CD4-positive, alpha-beta T cell treated with Interleukin-1 beta for 1 hour (primary cell): Measurements from ENCODE around the gene EML1.
"Not testable (repeated sequence)": the region's sequence is repeated elsewhere in the genome, so short reads cannot be mapped to it uniquely, and the experiment has no call there.

ENCODE experiments used
- DNase-seq, 2 donors: peaks; one replicate each; pipeline ENCODE4 v3.0.0-alpha.2; 2020 to 2022

Gene EML1

DNA sequence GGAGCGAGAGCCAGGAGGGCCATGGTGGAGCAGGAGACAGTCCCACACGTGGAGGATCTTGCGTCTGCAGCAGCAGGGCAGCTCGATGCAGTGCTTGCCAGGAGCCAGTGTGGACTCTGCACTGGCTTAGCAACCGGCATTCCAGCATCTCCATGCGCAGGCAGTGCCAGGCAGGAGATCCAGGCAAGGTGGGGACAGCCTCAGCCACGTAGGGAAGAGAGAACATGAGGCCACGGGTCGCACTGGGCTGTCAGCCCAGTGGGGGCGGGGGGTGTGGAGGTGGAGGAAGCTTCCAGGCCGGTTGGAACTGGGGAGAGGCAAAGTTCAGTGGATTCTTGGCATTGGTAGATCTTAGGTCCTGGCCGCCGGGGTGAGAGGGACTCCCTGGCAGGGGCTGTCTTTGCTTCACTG is 151.0 kb downstream of the EML1 start:
- DNase-seq, result no peak

DNA sequence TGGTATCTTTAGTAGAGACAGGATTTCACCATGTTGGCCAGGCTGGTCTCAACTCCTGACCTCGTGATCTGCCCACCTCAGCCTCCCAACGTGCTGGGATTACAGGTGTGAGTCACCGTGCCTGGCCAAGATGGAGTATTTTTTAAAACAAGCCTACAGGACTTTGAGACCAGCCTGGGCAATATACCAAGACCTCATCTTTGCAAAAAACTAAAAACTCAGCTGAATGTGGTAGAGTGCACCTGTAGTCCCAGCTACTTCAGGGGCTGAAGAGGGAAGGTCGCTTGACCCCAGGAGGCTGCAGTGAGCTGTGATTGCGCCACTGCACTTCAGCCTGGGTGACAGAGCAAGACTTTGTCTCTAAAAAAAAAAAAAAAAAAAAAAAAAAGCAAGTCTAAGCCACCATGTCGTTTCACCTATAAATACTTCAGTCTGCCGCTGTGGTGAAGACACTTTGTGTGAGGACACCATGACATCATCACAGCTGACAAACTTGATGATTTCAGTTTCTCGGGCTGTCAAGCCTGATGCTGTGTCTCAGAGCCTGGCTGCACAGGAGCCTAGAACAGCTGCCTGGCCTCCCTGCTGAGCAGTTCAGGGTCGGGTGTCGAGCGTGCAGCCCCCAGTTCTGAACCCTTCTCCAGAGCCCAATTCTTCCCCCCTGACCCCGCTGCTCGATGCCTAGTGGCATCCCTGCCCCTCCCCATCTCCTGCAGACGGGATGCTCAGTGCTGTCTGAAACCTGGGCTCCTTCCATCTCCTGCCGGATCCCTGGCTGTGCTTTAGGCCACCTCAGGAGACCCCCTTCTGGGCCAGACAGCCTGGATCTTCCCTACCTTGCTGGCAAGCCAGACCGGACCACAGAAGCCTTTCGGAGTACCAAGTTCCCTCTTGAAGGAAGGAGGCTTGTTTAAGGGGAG is 152.8 kb downstream of the EML1 start:
- no peak for DNase-seq

DNA sequence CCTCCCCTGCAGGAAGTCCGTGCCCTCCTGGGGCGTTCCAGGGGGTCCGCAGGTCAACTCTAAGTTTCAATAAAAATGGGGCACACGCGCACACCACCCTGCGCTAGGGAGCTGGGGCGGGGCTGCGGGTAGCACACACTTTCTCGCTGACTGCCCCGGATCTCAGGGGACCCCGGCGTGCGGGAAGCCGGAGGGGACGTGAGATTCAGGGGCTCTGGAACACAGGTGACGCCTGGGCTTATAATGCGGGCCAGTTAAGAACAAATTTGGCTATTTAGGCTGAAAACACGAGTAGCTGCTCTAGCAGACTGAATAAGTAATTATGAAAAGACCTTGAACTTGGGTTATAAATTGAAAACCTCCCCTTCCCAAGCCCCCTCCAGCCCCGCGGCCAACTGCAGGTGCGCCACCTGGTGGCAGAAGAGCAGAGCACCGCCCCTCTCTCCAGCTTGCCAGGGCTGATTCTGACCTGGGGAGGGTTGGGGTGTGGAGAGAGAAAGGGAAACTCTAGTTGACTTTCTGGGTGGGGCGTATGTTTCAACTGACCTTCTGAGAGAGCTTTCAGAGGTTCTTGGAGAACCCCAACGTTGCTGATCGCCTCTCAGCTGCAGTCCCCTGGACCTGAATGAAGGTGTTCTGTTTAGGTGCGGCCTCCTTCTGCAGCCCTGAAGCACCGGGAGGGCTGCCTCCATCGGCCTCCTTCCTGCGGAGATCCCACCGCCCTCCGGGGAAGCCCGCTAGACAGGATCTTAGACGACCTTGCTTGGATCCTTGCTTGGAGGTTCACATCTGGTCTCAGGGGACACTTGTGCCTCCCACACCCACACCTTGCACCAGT is 153.7 kb downstream of the EML1 start:
- peak; percentile 32 to 54 for DNase-seq

DNA sequence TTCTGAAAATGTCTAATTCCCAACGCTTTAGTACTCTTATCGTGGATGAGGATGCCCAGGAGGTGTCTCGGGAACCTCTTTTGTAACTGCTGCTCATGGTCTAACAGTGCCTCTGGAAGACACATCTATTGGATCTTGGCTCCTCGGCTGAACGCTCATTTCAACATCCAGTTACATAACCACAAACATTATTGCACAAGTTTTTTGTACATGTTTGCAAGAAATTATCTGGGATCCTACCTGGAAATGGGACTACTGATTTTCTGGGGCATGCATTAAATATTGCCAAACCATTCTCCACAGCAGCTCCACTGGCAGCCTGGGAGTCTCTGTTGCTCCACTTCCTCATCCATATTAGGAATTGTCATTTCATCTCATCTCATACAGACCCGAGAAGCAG is 154.5 kb downstream of the EML1 start:
- no peak for DNase-seq

DNA sequence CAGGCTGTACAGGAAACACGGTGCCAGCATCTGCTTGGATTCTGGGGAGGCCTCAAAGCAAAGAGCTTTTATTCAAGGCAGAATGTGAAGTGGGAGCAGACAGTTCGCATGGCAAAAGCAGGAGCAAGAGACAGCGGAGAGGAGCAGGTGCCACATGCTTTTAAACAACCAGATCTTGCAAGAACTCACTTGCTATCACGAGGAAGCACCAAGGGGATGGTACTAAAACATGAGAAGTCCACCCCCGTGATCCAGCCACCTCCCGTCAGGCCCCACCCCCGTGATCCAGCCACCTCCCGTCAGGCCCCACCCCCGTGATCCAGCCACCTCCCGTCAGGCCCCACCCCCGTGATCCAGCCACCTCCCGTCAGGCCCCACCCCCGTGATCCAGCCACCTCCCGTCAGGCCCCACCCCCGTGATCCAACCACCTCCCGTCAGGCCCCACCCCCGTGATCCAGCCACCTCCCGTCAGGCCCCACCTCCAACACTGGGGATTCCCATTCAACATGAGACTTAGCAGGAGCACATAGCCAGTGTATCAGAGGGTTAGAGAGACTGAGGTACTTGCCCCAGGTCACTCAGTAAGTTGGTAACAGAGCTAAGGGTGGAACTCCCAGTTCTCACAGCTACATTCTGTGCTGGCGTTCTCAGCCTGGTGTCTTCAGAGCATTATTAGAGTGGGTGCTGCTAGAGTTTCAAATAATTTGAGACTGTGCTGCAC is 156.0 kb downstream of the EML1 start:
- not testable (repeated sequence) for DNase-seq

DNA sequence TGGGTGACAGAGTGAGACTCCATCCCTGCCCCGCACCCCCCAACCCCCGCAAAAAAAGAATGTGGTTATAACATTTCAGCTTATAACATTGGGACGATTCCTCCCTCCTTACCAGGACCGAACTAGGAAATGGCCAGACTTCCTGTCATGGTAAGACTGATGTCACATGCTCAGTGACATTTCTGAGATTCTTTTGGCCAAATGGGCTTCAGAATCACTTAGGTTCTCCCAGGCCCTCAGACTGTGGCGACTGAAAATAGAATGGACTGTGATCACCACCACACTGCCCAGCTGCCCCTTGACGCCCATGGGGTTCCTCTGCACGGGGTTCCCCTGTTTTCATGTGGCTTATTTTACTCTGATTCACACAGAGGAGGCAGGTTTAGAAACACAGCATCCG is 157.0 kb downstream of the EML1 start:
- DNase-seq, result no peak

DNA sequence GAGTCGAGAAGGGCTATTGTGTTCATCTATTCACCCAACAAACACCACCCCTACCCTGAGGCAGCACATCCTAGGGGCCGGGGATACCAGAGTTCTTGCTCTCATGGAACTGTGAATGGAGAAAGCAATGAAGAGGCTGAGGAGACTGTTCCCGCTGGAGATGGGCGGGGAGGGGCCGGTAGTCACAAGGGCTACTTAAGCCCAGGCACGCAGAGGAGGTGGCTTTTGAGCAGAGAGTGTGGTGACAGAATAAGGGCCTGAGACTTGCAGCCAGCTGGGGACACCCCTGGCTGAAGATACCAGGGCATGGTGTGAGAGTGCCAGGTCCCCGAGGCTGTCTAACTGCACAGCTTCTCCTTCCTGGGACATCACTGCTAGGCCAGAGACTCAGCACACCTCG is 157.9 kb downstream of the EML1 start:
- no peak for DNase-seq

DNA sequence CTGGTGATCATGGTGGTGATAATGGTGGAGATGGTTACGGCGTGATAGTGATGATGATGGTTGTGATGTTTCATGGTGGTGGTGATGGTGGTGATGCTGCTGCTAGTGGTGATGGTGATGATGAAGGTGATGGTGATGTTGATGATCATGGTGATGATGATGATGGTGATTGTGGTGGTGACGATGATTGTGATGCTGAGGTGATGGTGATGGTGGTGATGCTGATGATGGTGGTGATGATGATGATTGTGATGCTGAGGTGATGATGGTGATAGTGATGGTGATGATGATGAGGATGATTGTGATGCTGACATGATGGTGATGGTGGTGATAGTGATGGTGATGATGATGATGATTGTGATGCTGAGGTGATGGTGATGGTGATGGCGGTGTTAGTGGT is 158.8 kb downstream of the EML1 start:
- no peak for DNase-seq

DNA sequence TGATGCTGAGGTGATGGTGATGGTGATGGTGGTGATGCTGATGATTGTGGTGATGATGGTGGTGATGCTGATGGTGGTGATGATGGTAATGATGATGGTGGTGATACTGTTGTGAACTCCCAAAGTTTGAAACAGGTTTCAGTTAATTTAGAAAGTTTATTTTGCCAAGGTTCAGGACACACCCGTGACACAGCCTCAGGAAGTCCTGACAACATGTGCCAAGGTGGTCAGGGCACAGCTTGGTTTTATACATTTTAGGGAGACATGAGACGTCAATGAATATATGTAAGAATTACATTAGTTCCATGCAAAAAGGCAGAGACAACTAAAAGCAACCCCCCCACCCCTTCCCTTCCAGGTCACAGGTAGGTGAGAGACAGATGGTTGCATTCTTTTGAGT is 159.2 kb downstream of the EML1 start:
- no peak for DNase-seq

DNA sequence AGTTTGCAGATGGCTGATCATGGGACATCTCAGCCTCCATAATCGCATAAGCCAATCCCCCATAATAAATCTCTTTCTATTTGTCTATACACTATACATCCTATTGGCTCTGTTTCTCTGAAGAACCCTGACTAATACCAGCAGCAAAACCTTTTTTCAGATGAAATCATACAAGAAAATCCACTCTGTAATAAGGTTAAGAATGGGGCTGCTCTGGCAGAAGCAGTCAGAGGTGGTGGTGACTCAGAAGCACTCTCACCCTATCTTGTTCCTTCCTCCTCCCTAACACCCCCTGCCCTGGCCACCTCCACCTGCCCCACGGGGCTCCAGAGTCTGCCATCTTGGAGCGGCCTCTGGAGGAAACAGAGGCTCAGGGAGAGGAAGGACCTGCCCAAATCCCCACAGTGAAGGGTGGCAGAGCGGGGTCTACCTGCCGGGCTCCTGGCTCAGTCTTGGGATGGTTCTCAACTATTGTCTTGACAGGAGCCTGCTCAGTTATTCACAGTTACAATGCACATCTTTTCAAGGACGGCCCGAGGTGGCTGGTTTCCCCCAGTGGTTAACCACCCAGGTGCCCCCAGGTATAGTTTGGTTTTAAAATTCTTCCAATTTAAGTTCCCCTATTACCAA is 162.7 kb downstream of the EML1 start:
- DNase-seq, result no peak

DNA sequence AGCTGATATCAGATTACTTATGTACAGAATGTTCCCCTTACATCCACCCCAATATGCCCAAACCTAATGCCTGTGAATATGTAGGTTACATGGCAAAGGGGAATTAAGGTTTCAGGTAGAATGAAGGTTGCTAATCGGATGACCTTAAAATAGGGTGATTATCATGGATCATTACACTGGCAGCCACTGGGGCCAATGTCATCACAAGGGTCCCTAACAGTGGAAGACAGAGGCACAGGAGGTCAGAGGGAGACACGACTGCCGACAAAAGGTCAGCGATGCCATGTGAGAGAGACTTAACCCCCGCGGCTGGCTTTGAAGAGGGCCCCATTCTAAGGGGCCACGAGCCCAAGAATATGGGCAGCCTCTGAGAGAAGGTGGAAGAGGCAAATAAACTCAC is 165.2 kb downstream of the EML1 start:
- no peak for DNase-seq

DNA sequence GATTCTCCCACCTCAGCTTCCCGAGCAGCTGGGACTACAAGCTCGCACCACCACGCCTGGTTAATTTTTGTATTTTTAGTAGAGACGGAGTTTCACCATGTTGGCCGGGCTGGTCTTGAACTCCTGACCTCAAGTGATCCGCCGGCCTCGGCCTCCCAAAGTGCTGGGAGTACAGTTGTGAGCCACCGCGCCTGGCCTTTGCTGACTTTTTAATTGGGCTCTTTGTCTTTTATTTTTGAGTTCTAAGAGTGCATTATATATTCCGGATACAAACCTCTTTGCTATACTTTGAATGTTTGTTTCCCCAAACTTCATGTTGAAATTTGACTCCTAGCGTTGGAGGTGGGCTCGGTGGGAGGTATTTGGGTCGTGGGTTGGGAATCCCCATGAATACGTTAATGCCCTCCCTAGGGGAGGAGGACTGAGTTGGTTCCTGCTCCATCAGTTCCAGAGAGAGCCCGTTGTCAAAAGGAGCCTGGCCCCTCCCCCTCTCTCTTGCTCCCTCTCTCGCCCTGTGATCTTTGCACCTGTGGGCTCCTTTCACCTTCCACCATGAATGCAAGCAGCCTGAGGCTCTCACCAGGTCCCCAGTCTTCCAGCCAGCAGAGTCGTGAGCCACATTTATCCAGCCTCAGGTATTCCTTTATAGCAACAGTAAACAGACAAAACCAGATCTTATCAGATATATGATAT is 168.8 kb downstream of the EML1 start:
- DNase-seq, result no peak

DNA sequence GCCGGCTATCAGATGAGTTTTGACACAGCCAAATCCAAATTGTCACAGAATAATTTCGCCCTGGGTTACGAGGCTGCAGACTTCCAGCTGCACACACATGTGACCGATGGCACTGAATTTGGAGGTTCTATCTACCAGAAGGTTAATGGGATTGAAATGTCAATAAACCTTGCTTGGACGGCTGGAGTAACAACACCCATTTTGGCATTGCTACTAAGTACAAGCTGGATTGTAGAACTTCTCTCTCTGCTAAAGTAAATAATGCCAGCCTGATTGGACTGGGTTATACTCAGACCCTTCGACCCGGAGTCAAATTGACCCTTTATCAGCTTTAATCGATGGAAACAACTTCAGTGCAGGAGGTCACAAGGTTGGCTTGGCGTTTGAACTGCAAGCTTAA is 171.8 kb downstream of the EML1 start:
- no peak for DNase-seq

DNA sequence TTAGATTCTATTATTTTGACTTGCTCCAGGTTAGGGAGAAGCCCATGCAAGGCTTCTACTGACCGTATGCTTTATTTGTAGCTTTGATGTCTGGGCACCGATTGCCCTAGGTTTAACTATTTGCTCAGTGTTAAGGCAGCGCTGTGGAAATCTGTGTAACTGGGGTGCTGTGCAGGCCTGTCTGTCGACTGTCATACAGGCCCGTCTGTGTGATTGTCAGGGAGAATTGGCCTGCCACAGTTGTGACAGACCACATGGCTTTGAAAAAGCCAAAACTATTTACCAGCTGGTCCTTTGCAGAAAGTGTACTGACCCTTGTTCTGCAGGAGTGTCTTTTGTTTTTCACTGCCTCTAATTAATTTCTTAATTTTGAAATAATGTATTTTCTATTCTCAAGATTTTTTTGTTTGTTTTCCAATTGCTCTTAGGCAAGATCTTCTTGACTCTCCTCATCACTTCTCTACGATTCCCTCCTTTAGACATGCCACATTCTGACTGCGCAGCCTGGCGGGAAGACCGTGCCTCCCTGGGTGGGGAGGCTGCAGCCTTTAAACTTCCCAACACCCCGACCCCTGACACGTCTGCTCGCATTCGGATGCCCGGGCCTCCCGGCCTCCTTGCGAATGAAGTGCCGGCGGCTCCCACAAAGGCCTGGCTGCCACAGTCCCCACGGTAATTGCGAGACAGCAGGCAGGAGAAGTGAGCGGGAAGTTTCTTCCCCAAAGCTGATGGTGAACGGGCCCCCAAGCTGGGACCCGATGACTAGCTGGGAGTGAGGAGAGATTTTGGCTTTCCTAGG is 173.0 kb downstream of the EML1 start:
- DNase-seq, result no peak

DNA sequence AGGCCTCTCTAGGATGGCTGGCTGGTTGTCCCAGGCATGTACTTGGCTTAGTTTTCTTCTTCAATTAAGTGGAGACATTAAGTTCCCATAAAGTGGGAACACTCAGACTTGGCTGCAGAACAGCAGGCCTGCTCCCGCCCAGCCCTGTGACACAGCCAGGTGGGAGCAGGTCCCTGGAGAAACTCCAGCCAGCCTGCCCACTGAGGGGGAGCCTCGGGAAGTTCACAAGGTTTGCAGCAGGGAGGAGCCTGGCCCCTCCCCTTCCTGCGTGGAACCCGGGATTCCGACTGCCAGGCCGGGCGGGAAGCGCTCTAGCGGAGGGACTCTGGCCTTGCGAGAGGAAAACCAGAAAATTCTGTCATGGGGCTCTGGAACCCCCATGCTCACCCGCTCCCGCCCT is 173.7 kb downstream of the EML1 start:
- DNase-seq, result no peak

DNA sequence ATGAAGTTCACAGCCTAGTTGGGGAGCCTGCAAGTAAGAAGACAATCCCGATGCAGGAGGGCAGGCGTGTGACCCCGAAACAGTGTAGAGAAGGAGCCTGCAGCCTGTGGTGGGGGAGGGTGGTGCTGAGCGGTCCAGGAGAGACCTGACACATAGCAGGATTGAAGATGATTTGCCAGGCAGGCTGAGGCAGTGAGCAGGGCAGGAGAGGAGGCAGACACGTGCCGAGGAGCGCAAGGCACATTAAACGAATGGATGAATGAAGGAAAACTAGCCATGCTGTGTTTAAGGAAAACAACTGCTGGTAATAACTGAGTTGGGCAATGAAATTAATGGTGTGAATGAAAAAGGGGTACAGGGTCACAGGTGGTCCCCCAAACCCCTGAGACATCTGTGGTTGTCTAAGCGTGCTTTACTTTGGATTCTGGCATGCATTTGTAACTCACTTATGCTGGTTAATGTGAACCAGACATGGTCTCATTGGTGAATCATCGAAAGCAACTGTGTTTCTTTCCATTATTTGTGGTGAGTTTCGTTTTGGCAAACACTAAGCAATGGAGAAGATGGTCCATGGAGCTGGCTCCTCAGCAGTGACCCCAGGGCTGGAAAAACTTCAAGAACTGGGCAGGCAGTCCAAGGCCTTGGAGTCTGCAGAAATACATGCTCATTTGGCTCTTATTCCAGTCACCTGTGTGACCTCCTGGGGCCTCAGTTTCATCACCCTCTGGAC is 175.1 kb downstream of the EML1 start:
- no peak for DNase-seq

DNA sequence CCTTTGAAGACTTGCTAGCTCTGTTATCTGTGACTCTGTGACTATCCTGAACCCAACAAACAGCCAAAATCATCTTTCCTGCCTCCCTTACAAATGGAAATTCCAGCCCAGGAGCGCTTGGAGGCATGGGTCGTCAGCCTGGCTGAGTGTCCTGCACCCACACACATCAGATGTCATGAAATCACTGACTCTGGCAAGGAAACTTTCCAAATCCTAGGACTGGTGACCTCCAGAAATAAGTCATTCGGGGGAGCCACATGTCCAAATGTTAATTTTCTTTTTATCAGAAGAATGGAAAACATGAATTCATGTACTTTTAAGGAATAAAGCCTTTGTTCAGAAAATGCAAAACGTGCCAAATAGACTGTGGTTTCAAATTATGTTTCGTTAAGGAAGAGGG is 175.7 kb downstream of the EML1 start:
- DNase-seq, result no peak

DNA sequence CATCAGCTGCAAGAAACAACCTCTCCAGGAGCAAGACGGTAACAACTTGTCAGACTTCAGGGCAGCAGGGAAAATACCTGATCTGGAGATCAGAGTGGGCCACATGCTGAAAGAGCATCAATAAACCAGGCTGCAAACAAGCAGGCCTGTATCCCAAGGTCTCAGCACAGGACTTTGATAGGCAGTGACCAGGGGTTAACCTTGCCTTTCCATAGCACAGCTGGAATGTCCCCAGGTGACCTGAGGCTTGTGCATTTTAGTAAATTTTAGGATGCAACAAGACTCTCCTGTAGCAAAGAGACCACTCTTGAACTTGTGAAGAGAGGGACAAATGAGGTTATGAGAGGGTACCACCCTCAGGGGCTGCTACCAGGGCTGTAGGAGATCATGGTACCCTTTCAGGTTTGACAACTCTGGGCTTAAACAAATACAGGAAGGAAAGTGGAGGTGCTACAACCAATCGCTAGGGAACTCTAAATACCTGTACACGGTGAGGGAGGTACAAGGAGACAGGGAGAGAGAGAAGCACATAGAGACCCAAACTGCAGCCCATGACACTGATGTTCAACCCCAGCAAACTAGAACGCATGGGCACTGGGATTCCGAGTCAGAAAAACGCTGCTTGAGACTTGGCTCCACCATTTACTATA is 176.6 kb downstream of the EML1 start:
- DNase-seq, result no peak

DNA sequence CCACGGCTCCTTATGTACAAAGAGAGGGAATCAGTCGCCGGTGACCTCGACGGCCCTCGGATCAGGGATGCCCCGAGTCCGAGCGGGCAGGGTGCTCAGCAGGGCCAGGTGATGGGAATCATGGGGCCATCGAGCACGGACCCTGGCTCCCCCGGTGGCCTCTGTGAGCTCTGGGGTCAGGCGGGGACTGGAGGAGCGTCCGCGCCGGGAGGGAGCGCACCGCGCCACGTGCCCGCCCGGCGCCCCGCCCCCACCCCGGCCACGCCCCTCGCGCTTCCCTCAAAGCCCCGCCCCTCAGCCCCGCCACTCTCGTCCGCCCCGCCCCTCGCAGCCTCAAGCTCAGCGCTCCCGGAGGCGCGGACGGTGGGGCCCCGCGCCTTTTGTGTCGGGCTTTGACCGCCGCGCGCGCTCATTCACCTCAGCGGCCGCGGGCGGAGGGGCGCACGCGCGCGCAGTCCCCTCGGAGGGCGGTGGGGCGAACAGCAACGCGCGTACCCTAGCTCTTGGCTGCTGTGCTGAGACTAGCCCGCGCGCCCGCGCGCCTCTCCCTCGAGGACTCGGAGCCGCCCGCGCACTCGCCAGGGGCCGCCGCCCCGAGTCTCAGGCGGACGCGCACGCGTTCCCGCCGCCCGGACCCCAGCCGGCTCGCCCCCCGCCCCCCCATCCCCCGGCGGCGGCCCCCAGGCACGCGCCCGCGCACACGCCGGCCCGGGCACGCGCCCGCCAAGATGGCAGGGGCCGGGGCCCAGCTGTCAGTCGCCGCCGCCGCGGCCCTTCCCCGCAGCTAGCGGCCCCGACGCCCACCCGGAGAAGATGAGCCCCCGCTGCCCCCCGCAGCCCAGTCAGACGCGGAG is 178.1 kb downstream of the EML1 start:
- DNase-seq, result peak; percentile 79 to 81
